Prostate gland (tissue), 2 donors: ENCODE data around the gene PCYOX1L. TPM values are rescaled to one million over a fixed set of nuclear protein-coding genes. Genes with fewer than 3 reads are reported as not detected.

Source experiments
- DNase-seq: peaks from one replicate; pipeline ENCODE4 v3.0.0-alpha.2; 2019; ENCODE audit warnings: low spot score
- H3K27ac ChIP-seq, 2 donors: fragments of 200-600 bp; sonication (generic); 2 replicates each; pipeline ENCODE4 v1.5.1; 2017 to 2019
- H3K27me3 ChIP-seq: fragments of 200-600 bp; sonication (generic); replicated peaks from 2 replicates; pipeline ENCODE4 v1.5.1; 2019; ENCODE audit not compliant: insufficient read depth
- H3K36me3 ChIP-seq, 2 donors: fragments of 200-600 bp; sonication (generic); 1 replicate in 1 of 2; 2 replicates in 1 of 2; pipeline versions ENCODE4 v1.5.1 to v1.8.1; 2017 to 2019
- H3K4me1 ChIP-seq: fragments of 200-600 bp; sonication (generic); replicated peaks from 2 replicates; pipeline ENCODE4 v1.5.1; 2019
- H3K4me3 ChIP-seq, 2 donors: fragments of 200-600 bp; sonication (generic); 2 replicates each; pipeline ENCODE4 v1.5.1; 2017 to 2019
- H3K9me3 ChIP-seq: fragments of 200-600 bp; sonication (generic); 2 replicates; pipeline ENCODE4 v1.5.1; 2017
- CTCF ChIP-seq, 4 experiments: fragments of 200-600 bp in 2 of 4; fragments of 450-650 bp in 2 of 4; sonication (generic) in 2 of 4; IDR thresholded peaks; 1 replicate in 3 of 4; 2 replicates in 1 of 4; pipeline ENCODE4 v1.5.1; 2016 to 2019; ENCODE audit warnings: antibody characterized with exemption in 4 of 4, mild to moderate bottlenecking in 2 of 4, moderate library complexity in 2 of 4
- POLR2A ChIP-seq: fragments of 450-650 bp; IDR thresholded peaks from one replicate; pipeline ENCODE4 v1.6.1; 2016; ENCODE audit warnings: antibody characterized with exemption, mild to moderate bottlenecking
- POLR2AphosphoS5 ChIP-seq: sonication (generic); formaldehyde crosslinking; IDR thresholded peaks from one replicate; pipeline ENCODE4 v1.6.1; 2017; ENCODE audit warnings: antibody characterized with exemption
- WGBS: methylation state at CpG from one replicate; pipeline ENCODE4 v1.1.5; 2018; 5-methylcytosine and 5-hydroxymethylcytosine counted together
- intact Hi-C: fragments of 100-400 bp; cut with DNase I; formaldehyde crosslinking; loops from one replicate; pipeline ENCODE4 v1.14.2; 2022
- total RNA-seq, 2 donors: library from RNA; depleted of rRNA; stranded (reverse); fragments of >200 nt; gene quantifications; one replicate each; pipeline ENCODE4 v1.1.0, GENCODE V29; 2016

Gene PCYOX1L
- total RNA-seq, 2 donors from 2014 or later = 7.7 to 20.7 TPM

GRCh38 chr5:149328177-149328576 is 29.7 kb upstream of the PCYOX1L start:
- no peak overlapping the region for H3K4me3 ChIP-seq
- TF ChIP-seq POLR2A = no peak
- no peak overlapping the region for H3K27ac ChIP-seq
- no peaks in the 10 kb centered on the region for H3K36me3 ChIP-seq
- no peaks in the 10 kb centered on the region for H3K4me1 ChIP-seq
- H3K9me3 ChIP-seq = no peaks in the 10 kb centered on the region
- 90% methylated on average over 5 of the region's 5 CpGs for WGBS
- DNase-seq = no peak
- H3K27me3 ChIP-seq = no peaks in the 10 kb centered on the region
- intact Hi-C loops = no loop called here

GRCh38 chr5:149333711-149334443 is 24.0 kb upstream of the PCYOX1L start:
- DNase-seq = no peak
- intact Hi-C loops = no loop called here
- Histone ChIP-seq H3K4me1 (no peaks in the 10 kb centered on the region), H3K36me3 (no peaks in the 10 kb centered on the region), H3K27ac (no peak overlapping the region), H3K9me3 (no peaks in the 10 kb centered on the region), H3K27me3 (no peaks in the 10 kb centered on the region), H3K4me3 (no peak overlapping the region)
- TF ChIP-seq CTCF (IDR thresholded peaks at IDR 0.05) = no peak
- no peak for TF ChIP-seq POLR2AphosphoS5
- TF ChIP-seq POLR2A = no peak
- WGBS = 90% methylated on average over 2 of the region's 2 CpGs

- H3K9me3 ChIP-seq = no peaks in the 10 kb centered on the region
- no peak overlapping the region for H3K27ac ChIP-seq
- H3K27me3 ChIP-seq = no peaks in the 10 kb centered on the region
- TF ChIP-seq CTCF (IDR thresholded peaks at IDR 0.05) (no peak), POLR2AphosphoS5 (no peak), POLR2A (no peak)
- intact Hi-C loops = loop anchor here (5.0 kb wide), 1 partner anchor 595 kb away; no protein-coding TSS in a partner anchor
- no peak for DNase-seq
- no peaks in the 10 kb centered on the region for H3K36me3 ChIP-seq
- no peak overlapping the region for H3K4me3 ChIP-seq
- no peaks in the 10 kb centered on the region for H3K4me1 ChIP-seq
- 87% methylated on average over 4 of the region's 4 CpGs for WGBS
Measured at GRCh38 chr5:149337736-149338135, 20.1 kb upstream of the PCYOX1L start.

- H3K36me3 ChIP-seq = no peaks in the 10 kb centered on the region
Measured at GRCh38 chr5:149338364-149338763, 19.5 kb upstream of the PCYOX1L start.

GRCh38 chr5:149340920-149341319 is 16.9 kb upstream of the PCYOX1L start:
- Histone ChIP-seq H3K27ac (no peak overlapping the region), H3K4me3 (no peak overlapping the region), H3K9me3 (no peaks in the 10 kb centered on the region), H3K27me3 (no peaks in the 10 kb centered on the region), H3K4me1 (no peaks in the 10 kb centered on the region), H3K36me3 (no peaks in the 10 kb centered on the region)
- TF ChIP-seq POLR2AphosphoS5 (no peak), POLR2A (no peak), CTCF (IDR thresholded peaks at IDR 0.05) (no peak)
- intact Hi-C loops = no loop called here
- no peak for DNase-seq
- 76% methylated on average over 1 of the region's 1 CpG for WGBS

More at GRCh38 chr5:149338364-149338763, 19.5 kb upstream of the PCYOX1L start:
- no peak for TF ChIP-seq CTCF (IDR thresholded peaks at IDR 0.05)
- no peak for TF ChIP-seq POLR2AphosphoS5
- TF ChIP-seq POLR2A = no peak
- H3K4me3 ChIP-seq = no peak overlapping the region
- no peaks in the 10 kb centered on the region for H3K27me3 ChIP-seq
- no peak overlapping the region for H3K27ac ChIP-seq
- intact Hi-C loops = loop anchor here (5.0 kb wide), 1 partner anchor 594 kb away; no protein-coding TSS in a partner anchor
- H3K9me3 ChIP-seq = no peaks in the 10 kb centered on the region
- DNase-seq = no peak
- WGBS = 63% methylated on average over 1 of the region's 1 CpG
- no peaks in the 10 kb centered on the region for H3K4me1 ChIP-seq
